Vagina (tissue), 2 donors: ENCODE results near the gene TSPAN9.

ENCODE experiments used
- POLR2AphosphoS5 ChIP-seq, 2 donors: sonication (generic); formaldehyde crosslinking; IDR thresholded peaks; one replicate each; pipeline ENCODE4 v1.9.0; 2017; ENCODE audit warnings: antibody characterized with exemption in 2 of 2, mild to moderate bottlenecking in 2 of 2, low read depth in 1 of 2; ENCODE audit not compliant: insufficient read depth in 1 of 2
- TF ChIP-seq, protein P1 (sequence below), 3 experiments: fragments of 450-650 bp in 2 of 3; fragments of 200-600 bp in 1 of 3; sonication (generic) in 1 of 3; IDR thresholded peaks; one replicate each; pipeline ENCODE4 v1.5.1; 2017 to 2019; ENCODE audit warnings: antibody characterized with exemption in 3 of 3, mild to moderate bottlenecking in 2 of 3, moderate library complexity in 2 of 3

DNA sequence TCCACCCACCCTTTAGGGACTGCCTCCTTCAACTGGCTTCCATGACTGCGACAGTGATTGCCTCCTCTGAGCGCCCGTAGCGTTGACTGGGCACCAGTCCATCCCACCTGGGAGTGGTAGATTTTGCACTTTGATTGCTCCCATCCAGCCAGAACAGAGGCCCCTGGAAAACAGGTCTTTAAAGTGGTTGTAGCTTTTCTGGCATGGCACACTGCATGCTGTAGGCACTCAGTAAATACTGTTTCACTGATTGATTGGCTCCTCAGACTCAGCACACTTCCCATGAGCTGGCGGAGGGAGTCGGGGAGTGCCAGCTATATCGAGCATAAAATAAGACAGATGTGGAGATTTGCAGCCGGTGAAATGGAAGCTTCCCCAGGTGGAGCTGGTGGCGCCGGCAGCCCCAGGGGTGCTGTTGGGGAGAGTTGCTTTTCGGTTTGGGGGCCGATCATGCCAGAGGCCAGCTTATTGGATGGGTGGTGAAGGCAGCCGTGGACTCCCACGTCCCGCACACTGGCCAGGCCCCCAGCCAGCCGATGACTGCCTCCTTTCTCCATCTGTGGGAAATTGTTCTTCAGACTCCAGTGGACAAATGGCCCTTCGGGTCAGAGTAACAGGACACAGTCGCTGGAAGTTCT, 200.2 kb downstream of the TSPAN9 start:
- no peak for TF ChIP-seq POLR2AphosphoS5 (IDR thresholded peaks at IDR 0.05; ENCODE audit: insufficient read depth in 1 of 2, low read depth in 1 of 2)
- TF ChIP-seq, protein P1, sequence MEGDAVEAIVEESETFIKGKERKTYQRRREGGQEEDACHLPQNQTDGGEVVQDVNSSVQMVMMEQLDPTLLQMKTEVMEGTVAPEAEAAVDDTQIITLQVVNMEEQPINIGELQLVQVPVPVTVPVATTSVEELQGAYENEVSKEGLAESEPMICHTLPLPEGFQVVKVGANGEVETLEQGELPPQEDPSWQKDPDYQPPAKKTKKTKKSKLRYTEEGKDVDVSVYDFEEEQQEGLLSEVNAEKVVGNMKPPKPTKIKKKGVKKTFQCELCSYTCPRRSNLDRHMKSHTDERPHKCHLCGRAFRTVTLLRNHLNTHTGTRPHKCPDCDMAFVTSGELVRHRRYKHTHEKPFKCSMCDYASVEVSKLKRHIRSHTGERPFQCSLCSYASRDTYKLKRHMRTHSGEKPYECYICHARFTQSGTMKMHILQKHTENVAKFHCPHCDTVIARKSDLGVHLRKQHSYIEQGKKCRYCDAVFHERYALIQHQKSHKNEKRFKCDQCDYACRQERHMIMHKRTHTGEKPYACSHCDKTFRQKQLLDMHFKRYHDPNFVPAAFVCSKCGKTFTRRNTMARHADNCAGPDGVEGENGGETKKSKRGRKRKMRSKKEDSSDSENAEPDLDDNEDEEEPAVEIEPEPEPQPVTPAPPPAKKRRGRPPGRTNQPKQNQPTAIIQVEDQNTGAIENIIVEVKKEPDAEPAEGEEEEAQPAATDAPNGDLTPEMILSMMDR (IDR thresholded peaks at IDR 0.05), result no peak
